Spleen (tissue), 11 donors: ENCODE results near the gene CHMP4B. TPM values are rescaled to one million over a fixed set of nuclear protein-coding genes. Genes with fewer than 3 reads are reported as not detected.

Experiments
- DNase-seq: peaks from one replicate; pipeline ENCODE4 v3.0.0-alpha.2; 2020
- H3K27ac ChIP-seq, 8 donors: fragments of 200-600 bp; sonication (generic) in 7 of 8; 1 replicate in 4 of 8; 2 replicates in 4 of 8; pipeline versions ENCODE4 v1.5.0 to v1.8.0; 2016 to 2021; ENCODE audit warnings: inconsistent platforms in 4 of 8, mild to moderate bottlenecking in 4 of 8, moderate library complexity in 1 of 8
- H3K27me3 ChIP-seq, 7 donors: fragments of 200-600 bp; sonication (generic) in 6 of 7; replicated peaks in 1 of 7; 1 replicate in 4 of 7; 2 replicates in 3 of 7; pipeline versions ENCODE4 v1.5.0 to v1.8.0; 2016 to 2021; ENCODE audit warnings: inconsistent platforms in 3 of 7, mild to moderate bottlenecking in 1 of 7
- H3K36me3 ChIP-seq, 6 donors: fragments of 200-600 bp; sonication (generic) in 5 of 6; 1 replicate in 4 of 6; 2 replicates in 2 of 6; pipeline versions ENCODE4 v1.5.0 to v1.8.0; 2016 to 2021; ENCODE audit warnings: inconsistent platforms in 2 of 6
- H3K4me1 ChIP-seq, 6 donors: fragments of 200-600 bp; sonication (generic) in 5 of 6; 1 replicate in 3 of 6; 2 replicates in 3 of 6; pipeline versions ENCODE4 v1.5.0 to v1.8.0; 2016 to 2021; ENCODE audit warnings: inconsistent platforms in 3 of 6
- H3K4me3 ChIP-seq, 8 donors: fragments of 200-600 bp; sonication (generic) in 7 of 8; 1 replicate in 4 of 8; 2 replicates in 4 of 8; pipeline versions ENCODE4 v1.5.0 to v1.8.0; 2016 to 2021; ENCODE audit warnings: inconsistent platforms in 4 of 8, mild to moderate bottlenecking in 4 of 8, moderate library complexity in 2 of 8
- H3K9me3 ChIP-seq, 8 donors: fragments of 200-600 bp; sonication (generic) in 7 of 8; 1 replicate in 4 of 8; 2 replicates in 4 of 8; pipeline versions ENCODE4 v1.5.0 to v1.8.0; 2016 to 2021; ENCODE audit warnings: inconsistent platforms in 4 of 8
- POLR2A ChIP-seq, 3 donors: fragments of 450-650 bp; IDR thresholded peaks; one replicate each; pipeline ENCODE4 v1.5.1; 2017; ENCODE audit warnings: antibody characterized with exemption in 3 of 3, mild to moderate bottlenecking in 1 of 3
- POLR2AphosphoS5 ChIP-seq, 3 donors: sonication (generic); formaldehyde crosslinking; IDR thresholded peaks; one replicate each; pipeline ENCODE4 v1.5.1; 2017; ENCODE audit warnings: antibody characterized with exemption in 3 of 3
- WGBS, 5 donors: extraction: QIAGEN DNeasy Blood & Tissue Kit in 3 of 5; methylation state at CpG; one replicate each; pipeline versions ENCODE4 v1.1.5 to v1.1.7; 2013 to 2018; 5-methylcytosine and 5-hydroxymethylcytosine counted together
- intact Hi-C: fragments of 100-400 bp; cut with DNase I; formaldehyde crosslinking; loops from one replicate; pipeline ENCODE4 v1.15.0; 2023; ENCODE audit warnings: low total_unique reads
- polyA plus RNA-seq, 3 donors: library from polyadenylated mRNA; stranded (reverse); fragments of 200-250 nt; gene quantifications; one replicate each; pipeline ENCODE4 v1.2.1, GENCODE V29; 2013
- total RNA-seq, 7 donors: library from RNA; depleted of rRNA in 3 of 7; stranded (reverse); fragments of >200 nt in 3 of 7; fragmentation: NEBNext Ultra II Directional in 4 of 7; extraction: Animal tissue kit (Norgen Biotek cat#: 25700) in 4 of 7; gene quantifications; one replicate each; pipeline versions ENCODE4 v1.1.0 to v1.2.1, GENCODE V29; 2016 to 2021
- TF ChIP-seq, protein P1 (sequence below), 11 experiments: fragments of 200-600 bp in 7 of 11; fragments of 450-650 bp in 4 of 11; sonication (generic) in 4 of 11; IDR thresholded peaks in 8 of 11; conservative IDR thresholded peaks in 3 of 11; 1 replicate in 7 of 11; 2 replicates in 4 of 11; pipeline versions ENCODE4 v1.4.0 to v1.8.0; 2016 to 2021; ENCODE audit warnings: antibody characterized with exemption in 11 of 11, inconsistent platforms in 4 of 11, mild to moderate bottlenecking in 1 of 11
- donor health status: healthy with polysubstance abuse.
- donor health status: DM: no; HTN: no; CAD: no; lungs with moderate emphysema.
- donor health status: DM: no; HTN: no; CAD: no.
- donor health status: Bipolar disorder and iron deficiency.
- donor health status: healthy.
- donor health status: DM: no; HTN: no; CAD: no.
- donor health status: DM: yes; HTN: yes; CAD: no.

Gene CHMP4B
- total and polyA plus RNA-seq, 10 donors: 44.9 to 118 (median 74.7) TPM

DNA sequence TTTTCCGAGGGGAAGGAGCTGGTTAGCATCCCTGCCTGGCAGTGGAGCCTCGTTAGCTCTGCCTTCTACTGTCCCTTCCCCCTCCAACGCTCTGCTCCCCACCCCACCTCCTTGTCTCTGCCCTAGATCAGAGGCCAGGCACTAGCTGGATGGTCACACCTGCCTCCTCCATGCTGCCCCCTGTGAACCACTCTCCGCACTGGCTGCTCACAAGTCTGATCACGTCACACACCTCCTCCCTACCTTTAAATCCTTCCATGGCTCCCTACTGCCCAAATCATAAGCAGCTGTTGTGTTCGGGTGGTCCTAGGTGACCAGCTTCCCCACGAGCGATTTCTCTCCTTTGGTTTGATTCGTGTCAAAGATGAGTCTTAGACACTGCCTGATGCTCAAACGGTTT, 71.3 kb downstream of the CHMP4B start:
- Histone ChIP-seq H3K27me3 (no peaks in the 10 kb centered on the region), H3K4me3 (no peak overlapping the region), H3K9me3 (peaks cover 0 to 24% (median 18%) of the 10 kb centered on the region in 8 donors), H3K27ac (peak overlapping the region in 2 of 8 donors; percentile 43 to 56), H3K36me3 (no peaks in the 10 kb centered on the region), H3K4me1 (peaks cover 0 to 7% (median 0%) of the 10 kb centered on the region in 6 donors)
- intact Hi-C loops: no loop called here
- WGBS, 5 donors: 80 to 83% (median 81%) methylated on average over 10 of the region's 10 CpGs
- no peak for TF ChIP-seq POLR2AphosphoS5 (IDR thresholded peaks at IDR 0.05)
- no peak for TF ChIP-seq POLR2A (IDR thresholded peaks at IDR 0.05)
- TF ChIP-seq, protein P1, sequence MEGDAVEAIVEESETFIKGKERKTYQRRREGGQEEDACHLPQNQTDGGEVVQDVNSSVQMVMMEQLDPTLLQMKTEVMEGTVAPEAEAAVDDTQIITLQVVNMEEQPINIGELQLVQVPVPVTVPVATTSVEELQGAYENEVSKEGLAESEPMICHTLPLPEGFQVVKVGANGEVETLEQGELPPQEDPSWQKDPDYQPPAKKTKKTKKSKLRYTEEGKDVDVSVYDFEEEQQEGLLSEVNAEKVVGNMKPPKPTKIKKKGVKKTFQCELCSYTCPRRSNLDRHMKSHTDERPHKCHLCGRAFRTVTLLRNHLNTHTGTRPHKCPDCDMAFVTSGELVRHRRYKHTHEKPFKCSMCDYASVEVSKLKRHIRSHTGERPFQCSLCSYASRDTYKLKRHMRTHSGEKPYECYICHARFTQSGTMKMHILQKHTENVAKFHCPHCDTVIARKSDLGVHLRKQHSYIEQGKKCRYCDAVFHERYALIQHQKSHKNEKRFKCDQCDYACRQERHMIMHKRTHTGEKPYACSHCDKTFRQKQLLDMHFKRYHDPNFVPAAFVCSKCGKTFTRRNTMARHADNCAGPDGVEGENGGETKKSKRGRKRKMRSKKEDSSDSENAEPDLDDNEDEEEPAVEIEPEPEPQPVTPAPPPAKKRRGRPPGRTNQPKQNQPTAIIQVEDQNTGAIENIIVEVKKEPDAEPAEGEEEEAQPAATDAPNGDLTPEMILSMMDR (IDR thresholded peaks at IDR 0.05 in 8 of 11, conservative IDR thresholded peaks at IDR 0.05 in 3 of 11): no peak
- no peak for DNase-seq

DNA sequence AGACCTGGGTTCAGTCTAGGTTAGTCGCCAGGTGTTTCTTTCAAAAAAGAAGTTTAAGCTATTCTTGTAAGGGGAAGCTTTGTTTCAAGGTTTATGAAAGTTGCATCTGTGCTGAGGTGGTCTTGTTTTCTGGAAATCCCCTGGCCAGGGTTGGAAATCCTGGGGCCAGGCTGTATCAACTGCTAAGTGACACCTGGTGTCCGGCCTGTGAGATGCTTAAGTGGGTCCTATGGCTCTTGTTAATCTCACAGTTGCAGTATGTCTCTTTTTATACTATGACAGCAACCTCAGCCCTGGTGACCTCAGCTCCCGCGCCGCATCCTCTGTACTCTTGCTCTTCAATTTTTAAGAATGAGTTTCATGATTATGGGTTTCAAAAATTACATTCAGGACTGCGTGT, 72.0 kb downstream of the CHMP4B start:
- no peaks in the 10 kb centered on the region for H3K27me3 ChIP-seq
- TF ChIP-seq, protein P1 (IDR thresholded peaks at IDR 0.05 in 8 of 11, conservative IDR thresholded peaks at IDR 0.05 in 3 of 11): no peak
- TF ChIP-seq POLR2AphosphoS5 (IDR thresholded peaks at IDR 0.05) (no peak), POLR2A (IDR thresholded peaks at IDR 0.05) (no peak)
- peaks cover 0 to 20% (median 18%) of the 10 kb centered on the region in 8 donors for H3K9me3 ChIP-seq
- peaks cover 0 to 7% (median 0%) of the 10 kb centered on the region in 6 donors for H3K4me1 ChIP-seq
- no peaks in the 10 kb centered on the region for H3K36me3 ChIP-seq
- DNase-seq: no peak
- 58 to 76% (median 71%) methylated on average over 6 of the region's 6 CpGs for WGBS, 5 donors
- intact Hi-C loops: no loop called here
- peak overlapping the region in 3 of 8 donors; percentile 26 to 52 (median 42) for H3K27ac ChIP-seq
- no peak overlapping the region for H3K4me3 ChIP-seq

DNA sequence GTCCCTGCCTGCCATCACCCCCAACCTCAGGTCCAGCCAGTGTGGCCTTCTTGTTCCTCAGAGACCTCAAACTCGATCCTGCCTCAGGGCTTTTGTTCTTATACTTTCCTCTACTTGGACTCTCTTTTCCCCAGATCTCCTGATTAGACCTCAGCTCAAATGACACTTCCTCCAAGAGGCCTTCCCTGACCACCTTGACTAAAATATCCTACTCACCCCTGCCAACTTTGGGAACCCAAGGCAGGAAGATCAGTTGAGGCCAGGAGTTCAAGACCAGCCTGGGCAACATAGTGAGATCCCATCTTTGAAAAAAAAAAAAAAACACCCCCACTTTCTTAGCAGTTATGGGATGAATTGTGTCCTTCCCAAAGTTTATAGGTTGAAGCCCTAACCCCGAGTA, 73.5 kb downstream of the CHMP4B start:
- Histone ChIP-seq H3K4me3 (no peak overlapping the region), H3K4me1 (peaks cover 0 to 7% (median 0%) of the 10 kb centered on the region in 6 donors), H3K36me3 (no peaks in the 10 kb centered on the region), H3K27ac (peak overlapping the region in 3 of 8 donors; percentile 7 to 65 (median 52)), H3K9me3 (peaks cover 0 to 8% (median 5%) of the 10 kb centered on the region in 8 donors), H3K27me3 (no peaks in the 10 kb centered on the region)
- no peak for DNase-seq
- intact Hi-C loops: no loop called here
- 87 to 93% (median 89%) methylated on average over 2 of the region's 2 CpGs for WGBS, 5 donors
- TF ChIP-seq, protein P1 (IDR thresholded peaks at IDR 0.05 in 8 of 11, conservative IDR thresholded peaks at IDR 0.05 in 3 of 11): no peak
- TF ChIP-seq POLR2AphosphoS5 (IDR thresholded peaks at IDR 0.05): no peak
- no peak for TF ChIP-seq POLR2A (IDR thresholded peaks at IDR 0.05)

DNA sequence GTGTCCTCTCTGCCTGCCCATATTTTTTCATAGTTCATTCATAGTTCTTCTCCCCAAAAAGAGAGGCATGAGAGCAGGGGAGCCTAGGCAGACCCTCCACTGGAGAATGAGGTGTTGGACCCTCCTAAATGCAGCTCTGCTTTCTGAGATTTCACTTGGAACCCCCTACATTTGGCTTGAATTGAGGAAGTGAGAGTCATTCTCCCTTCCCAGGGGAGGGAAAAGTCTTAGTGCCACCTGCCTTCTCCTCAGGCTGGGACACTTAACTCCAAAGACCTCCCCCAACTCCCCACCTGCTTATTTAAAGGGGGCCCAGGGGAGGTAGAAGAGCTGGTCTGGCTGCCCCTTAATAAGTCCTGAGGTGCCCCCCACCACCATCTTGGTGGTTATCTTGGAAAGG, 78.2 kb downstream of the CHMP4B start:
- no peaks in the 10 kb centered on the region for H3K27me3 ChIP-seq
- intact Hi-C loops: no loop called here
- no peak for DNase-seq
- H3K36me3 ChIP-seq: no peaks in the 10 kb centered on the region
- TF ChIP-seq POLR2AphosphoS5 (IDR thresholded peaks at IDR 0.05) (no peak), POLR2A (IDR thresholded peaks at IDR 0.05) (no peak)
- TF ChIP-seq, protein P1 (IDR thresholded peaks at IDR 0.05 in 8 of 11, conservative IDR thresholded peaks at IDR 0.05 in 3 of 11): no peak
- H3K27ac ChIP-seq: no peak overlapping the region
- peaks cover 0 to 15% (median 10%) of the 10 kb centered on the region in 8 donors for H3K9me3 ChIP-seq
- H3K4me3 ChIP-seq: no peak overlapping the region
- H3K4me1 ChIP-seq: no peaks in the 10 kb centered on the region
